Endothelial cell of umbilical vein (primary cell): ENCODE measurements around the gene LATS2. TPM values are rescaled to one million over a fixed set of nuclear protein-coding genes. Genes with fewer than 3 reads are reported as not detected.

ENCODE experiments used
- BruUV-seq: library from RNA; stranded (reverse); fragments of 400-500 nt; replicated peaks from 2 replicates; lab custom pipeline; 2021; lab: Mats Ljungman, UMichigan
- CTCF ChIA-PET: fragments of 300-600, 350-600 bp; sonication (Branson Sonifier 250); formaldehyde crosslinking; loops from one replicate; lab custom pipeline; 2021; ENCODE audit warnings: antibody characterized with exemption, inconsistent platforms; lab: Charles Lee
- POLR2A ChIA-PET: fragments of 300-600, 350-600 bp; sonication (Branson Sonifier 250); formaldehyde crosslinking; loops from one replicate; lab custom pipeline; 2021; ENCODE audit warnings: antibody characterized with exemption, inconsistent platforms; lab: Charles Lee
- DNase-seq: peaks from one replicate; pipeline ENCODE4 v3.0.0-alpha.2; 2011; ENCODE audit warnings: low read depth, low spot score
- FAIRE-seq: peaks from 2 replicates; lab custom pipeline; 2011; peaks lifted over from hg19 to GRCh38; lab: Jason Lieb, UNC
- H2AFZ ChIP-seq: 2 replicates; pipeline ENCODE4 v1.6.0; 2012; ENCODE audit warnings: low read depth, low read length, control low read depth, inconsistent platforms
- H3K27ac ChIP-seq: 2 replicates; pipeline ENCODE4 v1.5.1; 2011; ENCODE audit warnings: low read depth, mild to moderate bottlenecking, control low read depth, low read length, moderate library complexity; ENCODE audit not compliant: insufficient read depth
- H3K27me3 ChIP-seq, 2 experiments: 2 replicates each; pipeline versions ENCODE4 v1.6.0 to v1.6.1; 2011; ENCODE audit warnings: low read length in 2 of 2, mixed read lengths in 1 of 2; ENCODE audit not compliant: control insufficient read depth in 2 of 2, insufficient read depth in 2 of 2
- H3K36me3 ChIP-seq, 2 experiments: 2 replicates in 1 of 2; 3 replicates in 1 of 2; pipeline ENCODE4 v1.5.1; 2011; ENCODE audit warnings: low read length in 2 of 2, mild to moderate bottlenecking in 1 of 2, moderate library complexity in 1 of 2; ENCODE audit not compliant: control insufficient read depth in 2 of 2, insufficient read depth in 2 of 2; ENCODE audit errors: extremely low read depth in 1 of 2
- H3K4me1 ChIP-seq: 3 replicates; pipeline ENCODE4 v1.5.1; 2011; ENCODE audit warnings: mild to moderate bottlenecking, low read length; ENCODE audit not compliant: control insufficient read depth, insufficient read depth; ENCODE audit errors: extremely low read depth
- H3K4me2 ChIP-seq: 2 replicates; pipeline ENCODE4 v1.6.1; 2011; ENCODE audit warnings: low read length, control low read depth, mixed read lengths; ENCODE audit not compliant: insufficient read depth
- H3K4me3 ChIP-seq, 3 experiments: fragments of 200-600 bp in 1 of 3; sonication (generic), shearing (Covaris generic) in 1 of 3; replicated peaks in 1 of 3; 2 replicates each; pipeline ENCODE4 v1.5.1; 2011 to 2016; ENCODE audit warnings: control low read depth in 3 of 3, low read length in 3 of 3, mild to moderate bottlenecking in 2 of 3, inconsistent platforms in 1 of 3, low read depth in 1 of 3, moderate library complexity in 1 of 3; ENCODE audit not compliant: insufficient read depth in 1 of 3
- H3K79me2 ChIP-seq: 2 replicates; pipeline ENCODE4 v1.6.0; 2012; ENCODE audit warnings: low read length, inconsistent platforms; ENCODE audit not compliant: control insufficient read depth, insufficient read depth
- H3K9ac ChIP-seq: replicated peaks from 2 replicates; pipeline ENCODE3; 2011; ENCODE audit warnings: low read length, control low read depth; ENCODE audit not compliant: insufficient read depth; ENCODE audit errors: extremely low read depth
- H3K9me1 ChIP-seq: replicated peaks from 3 replicates; pipeline ENCODE4 v1.6.0; 2011; ENCODE audit warnings: mild to moderate bottlenecking, low read length; ENCODE audit not compliant: control insufficient read depth, insufficient read depth; ENCODE audit errors: extremely low read depth
- H3K9me3 ChIP-seq: replicated peaks from 2 replicates; pipeline ENCODE4 v1.5.1; 2012; ENCODE audit warnings: low read length, inconsistent platforms; ENCODE audit not compliant: control insufficient read depth, insufficient read depth
- H4K20me1 ChIP-seq: replicated peaks from 2 replicates; pipeline ENCODE3; 2011; ENCODE audit warnings: mild to moderate bottlenecking, low read length; ENCODE audit not compliant: control insufficient read depth, insufficient read depth; ENCODE audit errors: extremely low read depth
- EZH2 ChIP-seq: IDR thresholded peaks from 2 replicates; pipeline ENCODE4 v1.6.1; 2012; ENCODE audit warnings: borderline replicate concordance, low read depth, mild to moderate bottlenecking, moderate library complexity, low read length, inconsistent platforms; ENCODE audit not compliant: severe bottlenecking
- FOS ChIP-seq: IDR thresholded peaks from 2 replicates; pipeline ENCODE4 v1.6.1; 2011; ENCODE audit warnings: mild to moderate bottlenecking, low read length, moderate library complexity, borderline replicate concordance; ENCODE audit not compliant: insufficient read depth
- MYC ChIP-seq: IDR thresholded peaks from one replicate; pipeline ENCODE4 v1.6.1; 2011; ENCODE audit warnings: mild to moderate bottlenecking, low read depth, low read length
- POLR2A ChIP-seq: IDR thresholded peaks from 2 replicates; pipeline ENCODE4 v1.6.1; 2012; ENCODE audit warnings: low read depth, mild to moderate bottlenecking, control low read depth, low read length
- POLR2AphosphoS5 ChIP-seq: IDR thresholded peaks from 2 replicates; pipeline ENCODE4 v1.6.1; 2012; ENCODE audit warnings: low read depth, mild to moderate bottlenecking, control low read depth, low read length, moderate library complexity; ENCODE audit not compliant: insufficient read depth
- dilution Hi-C: fragments of 300-500 bp; cut with MboI; formaldehyde crosslinking; loops from one replicate; pipeline ENCODE4 v1.15.0; 2019; ENCODE audit warnings: low sequenced_read_pairs; ENCODE audit not compliant: extremely low pct_ligation_motif_present
- intact Hi-C: fragments of 100-400 bp; cut with micrococcal nuclease; formaldehyde crosslinking; loops from one replicate; pipeline ENCODE4 v1.10.0; 2022
- polyA plus RNA-seq, 4 experiments: library from polyadenylated mRNA; depleted of rRNA in 3 of 4; stranded (reverse) in 3 of 4; unstranded in 1 of 4; fragments of >200 nt; gene quantifications; 2 replicates each; pipeline versions ENCODE4 v1.2.1 to v1.2.3, GENCODE V29; 2011 to 2012; ENCODE audit warnings: missing spikeins in 1 of 4
- total RNA-seq: library from RNA; stranded (reverse); gene quantifications from 2 replicates; pipeline ENCODE4 v1.2.3, GENCODE V29; 2021
- TF ChIP-seq, protein P1 (sequence below), 2 donors: IDR thresholded peaks; 1 replicate in 1 of 2; 2 replicates in 1 of 2; pipeline ENCODE4 v1.5.1; 2011; ENCODE audit warnings: low read length in 2 of 2, mild to moderate bottlenecking in 2 of 2, moderate library complexity in 2 of 2, control low read depth in 1 of 2, inconsistent platforms in 1 of 2, low read depth in 1 of 2; ENCODE audit not compliant: insufficient read depth in 1 of 2; ENCODE audit errors: extremely low read depth in 1 of 2
- TF ChIP-seq, protein P2 (sequence below): IDR thresholded peaks from 2 replicates; pipeline ENCODE4 v1.6.1; 2011; ENCODE audit not compliant: insufficient read depth, insufficient read length

The LATS2 gene
- total and polyA plus RNA-seq, 2 donors (not counting 3 experiments of a cell fraction or from before 2014, with no cell fraction given): 33.5 to 67.6 TPM

DNA sequence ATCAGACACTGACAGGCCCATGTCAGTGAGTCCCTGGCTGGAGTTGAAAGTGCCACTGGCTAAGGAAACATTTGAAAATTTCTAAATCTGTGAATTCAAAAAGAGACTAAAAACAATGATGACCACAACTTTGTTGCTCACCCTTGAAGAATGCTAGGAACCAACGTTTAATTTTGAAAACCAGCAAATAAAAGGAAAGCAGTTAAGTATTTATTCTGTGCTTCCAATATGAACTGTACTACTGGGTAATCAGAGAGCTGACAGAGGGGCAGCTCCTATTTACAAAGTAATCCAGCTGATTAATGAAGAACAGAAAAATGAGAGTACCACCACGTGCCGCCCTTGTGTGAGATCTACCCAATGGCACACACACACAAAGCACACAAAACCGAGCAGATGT, 44.7 kb upstream of the LATS2 start:
- H4K20me1 ChIP-seq: no peaks in the 10 kb centered on the region
- no peak overlapping the region for H3K27ac ChIP-seq
- ChIA-PET POLR2A (interaction anchor here (0.6 kb wide), 1 partner anchor 76 kb away, joined by 8 read pairs; no protein-coding TSS in a partner anchor), CTCF (interaction anchor here (1.0 kb wide), 1 partner anchor 160 kb away, joined by 3 read pairs; no protein-coding TSS in a partner anchor)
- TF ChIP-seq POLR2AphosphoS5: no peak
- TF ChIP-seq FOS: no peak
- no peak for TF ChIP-seq EZH2
- TF ChIP-seq, protein P1, sequence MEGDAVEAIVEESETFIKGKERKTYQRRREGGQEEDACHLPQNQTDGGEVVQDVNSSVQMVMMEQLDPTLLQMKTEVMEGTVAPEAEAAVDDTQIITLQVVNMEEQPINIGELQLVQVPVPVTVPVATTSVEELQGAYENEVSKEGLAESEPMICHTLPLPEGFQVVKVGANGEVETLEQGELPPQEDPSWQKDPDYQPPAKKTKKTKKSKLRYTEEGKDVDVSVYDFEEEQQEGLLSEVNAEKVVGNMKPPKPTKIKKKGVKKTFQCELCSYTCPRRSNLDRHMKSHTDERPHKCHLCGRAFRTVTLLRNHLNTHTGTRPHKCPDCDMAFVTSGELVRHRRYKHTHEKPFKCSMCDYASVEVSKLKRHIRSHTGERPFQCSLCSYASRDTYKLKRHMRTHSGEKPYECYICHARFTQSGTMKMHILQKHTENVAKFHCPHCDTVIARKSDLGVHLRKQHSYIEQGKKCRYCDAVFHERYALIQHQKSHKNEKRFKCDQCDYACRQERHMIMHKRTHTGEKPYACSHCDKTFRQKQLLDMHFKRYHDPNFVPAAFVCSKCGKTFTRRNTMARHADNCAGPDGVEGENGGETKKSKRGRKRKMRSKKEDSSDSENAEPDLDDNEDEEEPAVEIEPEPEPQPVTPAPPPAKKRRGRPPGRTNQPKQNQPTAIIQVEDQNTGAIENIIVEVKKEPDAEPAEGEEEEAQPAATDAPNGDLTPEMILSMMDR (IDR thresholded peaks at IDR 0.05; ENCODE audit: extremely low read depth in 1 of 2, insufficient read depth in 1 of 2, low read depth in 1 of 2, low read length in 2 of 2): no peak
- TF ChIP-seq, protein P2, sequence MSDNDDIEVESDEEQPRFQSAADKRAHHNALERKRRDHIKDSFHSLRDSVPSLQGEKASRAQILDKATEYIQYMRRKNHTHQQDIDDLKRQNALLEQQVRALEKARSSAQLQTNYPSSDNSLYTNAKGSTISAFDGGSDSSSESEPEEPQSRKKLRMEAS: no peak
- no peak for TF ChIP-seq MYC
- no peak for TF ChIP-seq POLR2A
- no peak overlapping the region for H2AFZ ChIP-seq
- H3K4me2 ChIP-seq: no peak overlapping the region
- no peaks in the 10 kb centered on the region for H3K9me1 ChIP-seq
- no peak for FAIRE-seq
- no peaks in the 10 kb centered on the region for H3K4me1 ChIP-seq
- no TSS peak for BruUV-seq
- no peaks in the 10 kb centered on the region for H3K79me2 ChIP-seq
- intact Hi-C loops (no loop called here), dilution Hi-C loops (no loop called here)
- no peak for DNase-seq
- H3K27me3 ChIP-seq: no peaks in the 10 kb centered on the region
- H3K9ac ChIP-seq: no peak overlapping the region
- no peaks in the 10 kb centered on the region for H3K36me3 ChIP-seq
- H3K4me3 ChIP-seq: no peak overlapping the region
- no peaks in the 10 kb centered on the region for H3K9me3 ChIP-seq
